PC-9 (cell line): Measurements from ENCODE around the gene TEPSIN. TPM values are rescaled to one million over a fixed set of nuclear protein-coding genes. Genes with fewer than 3 reads are reported as not detected.

ENCODE experiments used
- BruUV-seq: library from RNA; stranded (reverse); fragments of 400-500 nt; replicated peaks from 2 replicates; lab custom pipeline; 2021; lab: Mats Ljungman, UMichigan
- CTCF ChIA-PET: fragments of 300-600 bp; sonication (Branson Sonifier 250); formaldehyde crosslinking; loops from one replicate; lab custom pipeline; 2022; ENCODE audit warnings: antibody characterized with exemption; lab: Charles Lee
- POLR2A ChIA-PET: fragments of 300-600 bp; sonication (Branson Sonifier 250); formaldehyde crosslinking; loops from one replicate; lab custom pipeline; 2022; ENCODE audit warnings: antibody characterized with exemption; ENCODE audit not compliant: unreplicated experiment; lab: Charles Lee
- DNase-seq, 2 experiments: peaks; one replicate each; pipeline versions ENCODE4 v3.0.0 to v3.0.0-alpha.2; 2015 to 2022; ENCODE audit warnings: mixed read lengths in 1 of 2
- H2AFZ ChIP-seq: fragments of 200-600 bp; sonication (generic); 2 replicates; pipeline ENCODE4 v1.8.1; 2017; ENCODE audit warnings: antibody characterized with exemption
- H3F3A ChIP-seq: fragments of 200-600 bp; sonication (generic); 2 replicates; pipeline ENCODE4 v1.8.1; 2017; ENCODE audit warnings: antibody characterized with exemption, mild to moderate bottlenecking, low read depth; ENCODE audit not compliant: insufficient read depth
- H3K27ac ChIP-seq: fragments of 200-600 bp; sonication (generic); 2 replicates; pipeline ENCODE4 v1.6.1; 2016; ENCODE audit warnings: mixed run types
- H3K27me3 ChIP-seq: fragments of 200-600 bp; sonication (generic); 2 replicates; pipeline ENCODE4 v1.6.1; 2016; ENCODE audit warnings: low read depth, mixed run types; ENCODE audit not compliant: insufficient read depth
- H3K36me3 ChIP-seq: fragments of 200-600 bp; sonication (generic); 2 replicates; pipeline ENCODE4 v1.6.1; 2016; ENCODE audit warnings: low read depth, mixed run types
- H3K4me1 ChIP-seq: fragments of 200-600 bp; sonication (generic); replicated peaks from 2 replicates; pipeline ENCODE4 v1.6.1; 2016; ENCODE audit warnings: mixed run types; ENCODE audit not compliant: insufficient read depth
- H3K4me2 ChIP-seq: fragments of 200-600 bp; sonication (generic); 2 replicates; pipeline ENCODE4 v1.6.1; 2017; ENCODE audit warnings: mixed run types
- H3K4me3 ChIP-seq: fragments of 200-600 bp; sonication (generic); 2 replicates; pipeline ENCODE4 v1.6.1; 2016; ENCODE audit warnings: mixed run types
- H3K79me2 ChIP-seq: fragments of 200-600 bp; sonication (generic); 2 replicates; pipeline ENCODE4 v1.6.1; 2017; ENCODE audit warnings: low read depth, mixed run types
- H3K9me2 ChIP-seq: fragments of 200-600 bp; sonication (generic); 2 replicates; pipeline ENCODE4 v1.8.1; 2017; ENCODE audit warnings: mild to moderate bottlenecking; ENCODE audit not compliant: insufficient read depth
- H3K9me3 ChIP-seq: fragments of 200-600 bp; sonication (generic); 2 replicates; pipeline ENCODE4 v1.8.1; 2016; ENCODE audit warnings: low read depth; ENCODE audit not compliant: insufficient read depth
- H4K20me1 ChIP-seq: fragments of 200-600 bp; sonication (generic); 2 replicates; pipeline ENCODE4 v1.8.1; 2017; ENCODE audit not compliant: insufficient read depth
- CTCF ChIP-seq: fragments of 200-600 bp; sonication (generic); conservative IDR thresholded peaks from 2 replicates; pipeline ENCODE4 v1.6.1; 2017; ENCODE audit warnings: mixed run types, antibody characterized with exemption, mild to moderate bottlenecking, moderate library complexity
- EZH2 ChIP-seq: fragments of 200-600 bp; sonication (generic); IDR thresholded peaks from 2 replicates; pipeline ENCODE4 v1.8.0; 2017; ENCODE audit warnings: antibody characterized with exemption, low read depth
- intact Hi-C: fragments of 100-400 bp; cut with micrococcal nuclease; formaldehyde crosslinking; loops from one replicate; pipeline ENCODE4 v1.10.0; 2022; ENCODE audit not compliant: unreplicated experiment
- total RNA-seq: library from RNA; stranded (reverse); gene quantifications from 2 replicates; pipeline ENCODE4 v1.2.3, GENCODE V29; 2021

TEPSIN gene
- total RNA-seq, 1 experiment from 2014 or later = 35.0 TPM

- POLR2A ChIA-PET = no interaction called here
- TF ChIP-seq EZH2 (no peak), CTCF (no peak)
- H4K20me1 ChIP-seq = no peaks in the 10 kb centered on the region
- no peaks in the 10 kb centered on the region for H3K4me1 ChIP-seq
- no peaks in the 10 kb centered on the region for H3K9me2 ChIP-seq
- no peaks in the 10 kb centered on the region for H3K27me3 ChIP-seq
- H3K27ac ChIP-seq = no peak overlapping the region
- no peaks in the 10 kb centered on the region for H3K36me3 ChIP-seq
- H3F3A ChIP-seq = no peaks in the 10 kb centered on the region
- no peak for DNase-seq
- CTCF ChIA-PET = interaction anchor here (0.6 kb wide), 1 partner anchor 1067 kb away, joined by 3 read pairs; no protein-coding TSS in a partner anchor
- H3K79me2 ChIP-seq = no peaks in the 10 kb centered on the region
- no peak overlapping the region for H3K4me2 ChIP-seq
- intact Hi-C loops = no loop called here
- H3K4me3 ChIP-seq = no peak overlapping the region
- no TSS peak for BruUV-seq
- no peaks in the 10 kb centered on the region for H3K9me3 ChIP-seq
- H2AFZ ChIP-seq = no peak overlapping the region
These were observed 35.6 kb upstream of the TEPSIN start for GRCh38 chr17:81274471-81274855.

- Histone ChIP-seq H3K27ac (no peak overlapping the region), H3K4me1 (no peaks in the 10 kb centered on the region), H3K4me2 (no peak overlapping the region), H3K4me3 (no peak overlapping the region), H3K36me3 (no peaks in the 10 kb centered on the region), H3K9me2 (no peaks in the 10 kb centered on the region), H3K9me3 (no peaks in the 10 kb centered on the region), H4K20me1 (no peaks in the 10 kb centered on the region), H3K79me2 (no peaks in the 10 kb centered on the region), H3F3A (no peaks in the 10 kb centered on the region), H2AFZ (no peak overlapping the region), H3K27me3 (no peaks in the 10 kb centered on the region)
- BruUV-seq = no TSS peak
- intact Hi-C loops = no loop called here
- CTCF ChIA-PET = interaction anchor here (0.6 kb wide), 1 partner anchor 1067 kb away, joined by 3 read pairs; no protein-coding TSS in a partner anchor
- POLR2A ChIA-PET = interaction anchor here (0.6 kb wide), 1 partner anchor 18 kb away, joined by 3 read pairs; no protein-coding TSS in a partner anchor
- no peak for TF ChIP-seq EZH2
- no peak for TF ChIP-seq CTCF
- DNase-seq = no peak
These were observed 35.0 kb upstream of the TEPSIN start for GRCh38 chr17:81273698-81274470.

GRCh38 chr17:81272616-81273015, 33.8 kb upstream of the TEPSIN start:
- intact Hi-C loops = no loop called here
- H3K79me2 ChIP-seq = no peaks in the 10 kb centered on the region
- H3K9me2 ChIP-seq = no peaks in the 10 kb centered on the region
- no peak overlapping the region for H3K27ac ChIP-seq
- DNase-seq = no peak
- no peaks in the 10 kb centered on the region for H3K27me3 ChIP-seq
- H2AFZ ChIP-seq = no peak overlapping the region
- H4K20me1 ChIP-seq = no peaks in the 10 kb centered on the region
- H3K4me1 ChIP-seq = no peaks in the 10 kb centered on the region
- ChIA-PET POLR2A (no interaction called here), CTCF (no interaction called here)
- H3K9me3 ChIP-seq = no peaks in the 10 kb centered on the region
- H3K4me2 ChIP-seq = no peak overlapping the region
- no TSS peak for BruUV-seq
- H3F3A ChIP-seq = no peaks in the 10 kb centered on the region
- no peaks in the 10 kb centered on the region for H3K36me3 ChIP-seq
- no peak overlapping the region for H3K4me3 ChIP-seq
- TF ChIP-seq EZH2 (no peak), CTCF (no peak)
